Measurements from ENCODE around the gene KCTD1. TPM values are rescaled to one million over a fixed set of nuclear protein-coding genes. Genes with fewer than 3 reads are reported as not detected.

Gene KCTD1
- polyA plus RNA-seq, 1 donor from 2014 or later = 0.55 TPM

DNA sequence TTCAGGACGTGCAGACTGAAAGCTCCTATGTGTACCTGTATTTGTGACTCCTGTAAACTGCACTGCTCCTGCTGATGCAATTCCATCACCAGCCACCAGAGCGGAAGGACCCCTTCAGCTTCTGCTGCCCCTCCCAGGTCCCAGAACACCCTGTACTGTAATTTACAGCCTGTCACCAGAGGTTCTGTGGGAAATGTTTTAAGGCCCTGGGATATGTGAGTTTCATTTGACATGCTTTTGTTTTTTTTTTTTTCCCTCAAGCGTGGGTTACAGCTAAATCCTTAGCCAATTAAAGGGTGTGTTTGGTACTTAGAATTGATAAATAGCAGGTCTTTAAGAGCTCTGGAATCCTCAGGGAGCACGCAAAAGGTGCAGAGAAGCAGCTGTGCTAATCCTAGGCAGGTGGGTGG is 79.4 kb downstream of the KCTD1 start:
- Mint-ChIP-seq H3K4me3 (no peak overlapping the region), H3K27me3 (no peaks in the 10 kb centered on the region), H3K27ac (no peak overlapping the region), H3K36me3 (peaks cover 2% of the 10 kb centered on the region), H3K4me1 (peaks cover 0 to 10% (median 3%) of the 10 kb centered on the region in 3 donors), H3K9me3 (no peaks in the 10 kb centered on the region)

- Mint-ChIP-seq H3K4me1 (peaks cover 0 to 10% (median 3%) of the 10 kb centered on the region in 3 donors), H3K4me3 (no peak overlapping the region), H3K27me3 (no peaks in the 10 kb centered on the region), H3K36me3 (peaks cover 2% of the 10 kb centered on the region), H3K27ac (peak overlapping the region in 1 of 3 donors; percentile 35), H3K9me3 (no peaks in the 10 kb centered on the region)
Observed at GRCh38 chr18:26466026-26466425, 82.3 kb downstream of the KCTD1 start.

DNA sequence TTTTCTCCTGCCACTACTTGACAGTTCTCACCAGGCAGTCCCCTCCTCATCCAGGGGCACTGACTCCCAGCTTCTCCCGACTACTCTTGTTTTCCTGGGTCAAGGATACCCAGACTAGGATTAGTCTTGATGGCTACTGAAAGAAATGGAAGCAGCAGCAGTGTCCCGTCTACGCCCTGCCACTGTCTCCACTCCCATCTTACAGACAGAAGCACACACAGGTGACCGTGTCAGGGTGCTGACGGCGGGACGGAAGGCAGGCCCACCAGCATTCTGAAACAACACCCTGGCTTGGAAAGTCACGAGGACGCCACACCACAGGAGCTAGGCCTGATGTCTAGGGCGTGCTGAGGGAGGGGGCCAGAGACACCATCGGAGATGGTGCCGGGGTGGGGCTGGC is 82.9 kb downstream of the KCTD1 start:
- H3K27ac Mint-ChIP-seq = no peak overlapping the region
- H3K4me3 Mint-ChIP-seq = no peak overlapping the region
- peaks cover 2% of the 10 kb centered on the region for H3K36me3 Mint-ChIP-seq
- no peaks in the 10 kb centered on the region for H3K9me3 Mint-ChIP-seq
- peaks cover 0 to 11% (median 8%) of the 10 kb centered on the region in 3 donors for H3K4me1 Mint-ChIP-seq
- no peaks in the 10 kb centered on the region for H3K27me3 Mint-ChIP-seq

- Mint-ChIP-seq H3K27me3 (no peaks in the 10 kb centered on the region), H3K4me1 (peaks cover 0 to 7% (median 6%) of the 10 kb centered on the region in 3 donors), H3K9me3 (no peaks in the 10 kb centered on the region), H3K36me3 (peaks cover 2% of the 10 kb centered on the region), H3K27ac (no peak overlapping the region), H3K4me3 (no peak overlapping the region)
Observed at GRCh38 chr18:26464128-26465011, 84.0 kb downstream of the KCTD1 start.

DNA sequence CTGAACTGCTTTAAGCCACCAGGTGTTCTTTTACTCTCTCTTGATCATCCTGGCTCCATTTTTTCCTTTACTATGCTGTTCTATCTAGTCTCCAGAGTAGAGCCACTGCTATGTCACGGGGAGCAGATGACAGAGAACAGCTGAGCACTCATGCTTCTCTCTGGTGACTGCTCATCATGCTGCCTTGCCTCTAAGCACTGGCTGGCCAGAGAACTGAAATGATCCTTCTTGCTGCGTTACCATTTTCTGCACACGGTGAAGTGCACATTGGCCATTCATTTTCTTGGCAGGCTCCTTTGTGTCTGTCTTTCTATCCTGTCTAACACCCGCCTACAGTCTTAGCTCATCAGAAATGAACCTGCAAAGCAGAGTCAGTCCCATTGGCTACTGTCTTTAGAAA is 86.0 kb downstream of the KCTD1 start:
- H3K4me3 Mint-ChIP-seq = no peak overlapping the region
- peaks cover 3% of the 10 kb centered on the region for H3K36me3 Mint-ChIP-seq
- peaks cover 0 to 7% (median 2%) of the 10 kb centered on the region in 3 donors for H3K4me1 Mint-ChIP-seq

GRCh38 chr18:26461405-26461804 is 86.9 kb downstream of the KCTD1 start:
- no peak overlapping the region for H3K4me3 Mint-ChIP-seq
- H3K36me3 Mint-ChIP-seq = peaks cover 6% of the 10 kb centered on the region
- H3K9me3 Mint-ChIP-seq = no peaks in the 10 kb centered on the region
- H3K27ac Mint-ChIP-seq = no peak overlapping the region
- H3K27me3 Mint-ChIP-seq = no peaks in the 10 kb centered on the region
- H3K4me1 Mint-ChIP-seq = peaks cover 0 to 7% (median 2%) of the 10 kb centered on the region in 3 donors

More for the DNA sequence above, 86.0 kb downstream of the KCTD1 start:
- Mint-ChIP-seq H3K9me3 (no peaks in the 10 kb centered on the region), H3K27ac (no peak overlapping the region), H3K27me3 (no peaks in the 10 kb centered on the region)

DNA sequence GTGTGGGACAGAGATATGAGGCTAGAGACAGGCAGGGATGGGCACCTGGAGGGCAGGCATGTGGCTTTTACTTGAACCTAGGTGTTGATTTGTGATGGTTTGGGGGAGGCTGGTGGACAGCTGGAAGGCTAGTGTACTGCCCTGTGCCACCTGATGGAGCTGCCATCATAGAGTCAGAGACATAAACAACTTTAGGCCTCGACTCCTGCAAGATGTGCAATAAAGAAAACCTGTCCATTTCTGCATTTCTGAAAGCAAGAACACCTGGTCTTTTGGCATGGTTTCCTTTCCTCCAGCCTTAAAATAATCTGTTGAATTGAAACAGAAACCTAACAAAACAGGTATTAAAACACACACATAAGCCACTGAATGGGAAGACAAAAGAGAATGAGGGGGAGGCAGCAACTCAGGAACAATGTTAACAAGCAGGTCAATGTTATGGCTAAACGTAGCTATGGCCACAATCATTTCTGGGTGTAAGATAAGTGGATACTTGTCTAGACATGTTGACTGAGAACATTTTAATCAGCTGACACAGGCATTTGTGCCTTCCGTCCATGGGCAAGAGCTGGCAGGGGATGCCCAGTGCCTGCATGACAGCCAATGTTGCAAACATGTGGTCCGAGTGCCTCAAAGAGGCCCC is 87.8 kb downstream of the KCTD1 start:
- no peaks in the 10 kb centered on the region for H3K27me3 Mint-ChIP-seq
- no peaks in the 10 kb centered on the region for H3K9me3 Mint-ChIP-seq
- peaks cover 6% of the 10 kb centered on the region for H3K36me3 Mint-ChIP-seq
- H3K4me1 Mint-ChIP-seq = peaks cover 0 to 7% (median 2%) of the 10 kb centered on the region in 3 donors
- no peak overlapping the region for H3K4me3 Mint-ChIP-seq
- peak overlapping the region in 1 of 3 donors; percentile 10 for H3K27ac Mint-ChIP-seq

DNA sequence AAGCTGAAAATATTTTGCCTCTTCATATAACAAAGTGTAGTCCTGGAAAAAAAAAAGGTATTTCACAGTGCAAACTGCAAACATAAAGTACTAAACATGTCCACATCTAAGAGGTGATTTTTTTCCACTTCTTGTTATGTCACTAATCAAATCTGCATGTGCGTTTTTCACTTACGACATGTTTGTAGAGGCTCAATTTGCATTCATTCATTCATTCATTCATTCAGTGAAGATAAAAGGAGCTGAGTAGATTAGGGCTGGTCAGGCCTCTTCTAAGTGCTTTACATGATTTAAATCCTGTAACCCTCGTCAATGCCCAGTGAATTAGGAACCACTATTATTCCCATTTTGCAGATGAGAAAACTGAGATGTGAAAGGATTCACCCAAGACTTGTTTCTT is 88.5 kb downstream of the KCTD1 start:
- no peaks in the 10 kb centered on the region for H3K9me3 Mint-ChIP-seq
- no peaks in the 10 kb centered on the region for H3K27me3 Mint-ChIP-seq
- no peak overlapping the region for H3K27ac Mint-ChIP-seq
- H3K4me3 Mint-ChIP-seq = no peak overlapping the region
- H3K36me3 Mint-ChIP-seq = peaks cover 6% of the 10 kb centered on the region
- H3K4me1 Mint-ChIP-seq = peaks cover 0 to 7% (median 2%) of the 10 kb centered on the region in 3 donors

GRCh38 chr18:26459340-26459739 is 89.0 kb downstream of the KCTD1 start:
- no peak overlapping the region for H3K27ac Mint-ChIP-seq
- H3K27me3 Mint-ChIP-seq = no peaks in the 10 kb centered on the region
- H3K36me3 Mint-ChIP-seq = peaks cover 6% of the 10 kb centered on the region
- H3K4me3 Mint-ChIP-seq = no peak overlapping the region
- H3K4me1 Mint-ChIP-seq = peaks cover 0 to 7% (median 2%) of the 10 kb centered on the region in 3 donors
- H3K9me3 Mint-ChIP-seq = no peaks in the 10 kb centered on the region

DNA sequence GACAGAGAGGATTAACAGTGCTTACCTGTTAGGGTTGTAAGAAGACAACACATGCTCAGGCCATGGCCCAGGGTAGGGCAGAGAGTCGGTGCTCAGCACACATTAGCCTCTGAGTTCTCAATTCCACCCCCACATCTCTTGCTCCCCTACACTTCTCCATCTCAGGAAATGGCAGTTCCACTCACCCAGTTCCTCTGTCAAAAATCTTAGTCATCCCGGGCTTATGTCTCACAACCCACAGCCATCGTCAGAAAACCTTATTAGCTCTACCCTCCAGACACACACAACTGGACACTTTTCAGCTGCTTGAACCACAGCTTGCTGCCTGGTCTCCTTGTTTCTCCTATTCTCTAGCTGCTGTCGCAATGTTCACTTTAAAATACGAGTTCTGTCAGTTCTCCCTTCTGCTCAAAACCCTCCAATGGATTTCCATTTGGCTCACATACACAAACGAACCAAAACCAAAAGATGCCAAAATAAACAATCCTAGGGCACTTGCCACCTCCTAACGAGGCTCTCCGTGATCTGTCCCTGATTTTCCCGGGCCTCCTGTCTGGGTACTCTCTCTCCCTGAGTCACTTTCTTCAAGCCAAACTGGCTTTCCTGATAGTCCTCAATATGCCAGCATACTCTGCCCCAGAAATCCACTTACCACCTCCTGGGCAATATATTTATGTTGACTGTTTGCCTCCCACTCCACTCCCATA is 89.7 kb downstream of the KCTD1 start:
- Mint-ChIP-seq H3K36me3 (peaks cover 8% of the 10 kb centered on the region), H3K4me3 (no peak overlapping the region), H3K4me1 (peaks cover 0 to 7% (median 2%) of the 10 kb centered on the region in 3 donors), H3K27me3 (no peaks in the 10 kb centered on the region), H3K9me3 (no peaks in the 10 kb centered on the region), H3K27ac (no peak overlapping the region)

- peaks cover 8% of the 10 kb centered on the region for H3K36me3 Mint-ChIP-seq
- no peak overlapping the region for H3K4me3 Mint-ChIP-seq
- no peaks in the 10 kb centered on the region for H3K27me3 Mint-ChIP-seq
- peak overlapping the region in 1 of 3 donors; percentile 46 for H3K27ac Mint-ChIP-seq
- no peaks in the 10 kb centered on the region for H3K9me3 Mint-ChIP-seq
- H3K4me1 Mint-ChIP-seq = peaks cover 0 to 7% (median 2%) of the 10 kb centered on the region in 3 donors
Observed at GRCh38 chr18:26457611-26458353, 90.6 kb downstream of the KCTD1 start.

- Mint-ChIP-seq H3K9me3 (no peaks in the 10 kb centered on the region), H3K36me3 (peaks cover 8% of the 10 kb centered on the region), H3K4me1 (peaks cover 0 to 7% (median 2%) of the 10 kb centered on the region in 3 donors), H3K27ac (no peak overlapping the region), H3K27me3 (no peaks in the 10 kb centered on the region), H3K4me3 (no peak overlapping the region)
Observed at GRCh38 chr18:26457195-26457594, 91.2 kb downstream of the KCTD1 start.

DNA sequence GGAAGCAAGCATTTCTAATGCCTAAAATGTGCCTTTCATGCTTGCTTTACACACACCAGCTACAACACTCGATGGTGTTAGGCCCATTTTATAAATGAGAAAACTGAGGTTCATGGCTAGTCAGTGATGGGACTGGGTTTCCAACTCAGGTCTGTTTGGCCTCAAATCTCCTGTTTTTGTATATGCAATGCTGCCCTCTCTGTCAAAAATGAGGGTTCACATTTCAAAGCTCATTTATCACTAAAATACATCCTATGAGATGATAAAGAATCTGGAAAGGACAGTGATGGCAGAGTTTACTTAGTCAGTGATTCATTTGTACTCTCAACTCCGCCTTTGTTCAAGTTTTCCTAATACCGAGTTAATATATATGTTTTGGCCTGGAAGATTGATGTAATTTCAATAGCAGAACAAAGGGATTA is 92.3 kb downstream of the KCTD1 start:
- no peak overlapping the region for H3K27ac Mint-ChIP-seq
- H3K4me3 Mint-ChIP-seq = no peak overlapping the region
- H3K4me1 Mint-ChIP-seq = peaks cover 0 to 7% (median 2%) of the 10 kb centered on the region in 3 donors
- peaks cover 8% of the 10 kb centered on the region for H3K36me3 Mint-ChIP-seq
- H3K9me3 Mint-ChIP-seq = no peaks in the 10 kb centered on the region
- no peaks in the 10 kb centered on the region for H3K27me3 Mint-ChIP-seq

- Mint-ChIP-seq H3K9me3 (no peaks in the 10 kb centered on the region), H3K4me1 (peaks cover 0 to 5% (median 1%) of the 10 kb centered on the region in 3 donors), H3K27ac (no peak overlapping the region), H3K27me3 (peaks cover 1% of the 10 kb centered on the region), H3K36me3 (peaks cover 8% of the 10 kb centered on the region), H3K4me3 (no peak overlapping the region)
Observed at GRCh38 chr18:26455639-26456038, 92.7 kb downstream of the KCTD1 start.
